Natural killer cell (primary cell): ENCODE results near the gene TANC1. TPM values are rescaled to one million over a fixed set of nuclear protein-coding genes. Genes with fewer than 3 reads are reported as not detected.

ENCODE experiments used
- ATAC-seq, 3 donors: fragments of 150-1000 bp in 2 of 3; fragments of 200-7000 bp in 1 of 3; cut with Tn5 transposase; 1 replicate in 1 of 3; 2 replicates in 2 of 3; pipeline ENCODE4 v1.10.0; 2021; ENCODE audit warnings: mild to moderate bottlenecking in 2 of 3, moderate library complexity in 2 of 3
- DNase-seq, 2 donors: peaks; one replicate each; pipeline versions ENCODE4 v3.0.0 to v3.0.0-alpha.2; 2013 to 2021; ENCODE audit warnings: mixed read lengths in 1 of 2
- H3K27ac ChIP-seq: one replicate; pipeline ENCODE4 v1.5.1; 2013; ENCODE audit warnings: mild to moderate bottlenecking, low read length
- H3K27me3 ChIP-seq: one replicate; pipeline ENCODE4 v1.6.1; 2013; ENCODE audit warnings: low read length; ENCODE audit not compliant: control insufficient read depth, insufficient read depth
- H3K36me3 ChIP-seq: one replicate; pipeline ENCODE4 v1.6.1; 2013; ENCODE audit warnings: low read length; ENCODE audit not compliant: control insufficient read depth, insufficient read depth
- H3K4me1 ChIP-seq: one replicate; pipeline ENCODE4 v1.6.1; 2013; ENCODE audit warnings: low read length; ENCODE audit not compliant: control insufficient read depth, insufficient read depth
- H3K4me3 ChIP-seq: one replicate; pipeline ENCODE4 v1.5.1; 2013; ENCODE audit warnings: low read length
- H3K9me3 ChIP-seq: one replicate; pipeline ENCODE4 v1.6.1; 2013; ENCODE audit warnings: low read length; ENCODE audit not compliant: control insufficient read depth, insufficient read depth
- H3K27ac Mint-ChIP-seq, 2 donors: one replicate each; pipeline ENCODE4 v1.8.0; 2022; ENCODE audit warnings: mild to moderate bottlenecking in 2 of 2, mixed read lengths in 2 of 2, moderate library complexity in 1 of 2
- H3K27me3 Mint-ChIP-seq, 2 donors: one replicate each; pipeline ENCODE4 v1.8.0; 2022; ENCODE audit warnings: low read depth in 2 of 2, mixed read lengths in 2 of 2
- H3K36me3 Mint-ChIP-seq: one replicate; pipeline ENCODE4 v1.8.0; 2022; ENCODE audit warnings: mixed read lengths
- H3K4me1 Mint-ChIP-seq, 2 donors: one replicate each; pipeline ENCODE4 v1.8.0; 2022; ENCODE audit warnings: mixed read lengths in 2 of 2
- H3K4me3 Mint-ChIP-seq: one replicate; pipeline ENCODE4 v1.8.0; 2022; ENCODE audit warnings: mild to moderate bottlenecking, moderate library complexity, mixed read lengths
- H3K9me3 Mint-ChIP-seq, 2 donors: one replicate each; pipeline ENCODE4 v1.8.0; 2022; ENCODE audit warnings: mixed read lengths in 2 of 2
- CTCF ChIP-seq: fragments of 200-600 bp; IDR thresholded peaks from one replicate; pipeline ENCODE4 v1.8.0; 2022; ENCODE audit warnings: antibody characterized with exemption
- WGBS: methylation state at CpG from one replicate; pipeline ENCODE4 v1.1.7; 2013; ENCODE audit warnings: missing lambda C conversion rate; ENCODE audit not compliant: insufficient coverage; 5-methylcytosine and 5-hydroxymethylcytosine counted together
- intact Hi-C: fragments of 100-400 bp; cut with micrococcal nuclease; formaldehyde crosslinking; loops from one replicate; pipeline ENCODE4 v1.14.2; 2022
- total RNA-seq, 4 donors: library from RNA; stranded (reverse); fragments of 120-200 nt in 1 of 4; gene quantifications; one replicate each; pipeline versions ENCODE4 v1.2.3 to v1.2.4, GENCODE V29; 2013 to 2022

TANC1 gene
- total RNA-seq, 3 donors from 2014 or later (not counting 1 experiment from before 2014, with no cell fraction given), result 0.82 to 4.2 (median 1.1) TPM

GRCh38 chr2:159088906-159089305 lies 120.5 kb downstream of the TANC1 start:
- no peak overlapping the region for H3K4me3 Mint-ChIP-seq
- intact Hi-C loops, result no loop called here
- Histone ChIP-seq H3K36me3 (no peaks in the 10 kb centered on the region), H3K27ac (no peak overlapping the region), H3K4me3 (no peak overlapping the region), H3K4me1 (peaks cover 12% of the 10 kb centered on the region), H3K9me3 (no peaks in the 10 kb centered on the region), H3K27me3 (no peaks in the 10 kb centered on the region)
- ATAC-seq, result no peak
- no peaks in the 10 kb centered on the region for H3K36me3 Mint-ChIP-seq
- no peak for DNase-seq
- H3K27me3 Mint-ChIP-seq, result no peaks in the 10 kb centered on the region
- WGBS, result 33% methylated on average over 1 of the region's 1 CpG
- no peak for TF ChIP-seq CTCF
- peaks cover 26 to 48% of the 10 kb centered on the region in 2 donors for H3K4me1 Mint-ChIP-seq
- no peaks in the 10 kb centered on the region for H3K9me3 Mint-ChIP-seq
- no peak overlapping the region for H3K27ac Mint-ChIP-seq

- TF ChIP-seq CTCF, result no peak
- Mint-ChIP-seq H3K27me3 (no peaks in the 10 kb centered on the region), H3K9me3 (no peaks in the 10 kb centered on the region), H3K4me3 (no peak overlapping the region), H3K27ac (no peak overlapping the region), H3K36me3 (no peaks in the 10 kb centered on the region), H3K4me1 (peaks cover 26 to 53% of the 10 kb centered on the region in 2 donors)
- no peaks in the 10 kb centered on the region for H3K9me3 ChIP-seq
- no peak overlapping the region for H3K27ac ChIP-seq
- DNase-seq (no peak), ATAC-seq (no peak)
- intact Hi-C loops, result no loop called here
- H3K27me3 ChIP-seq, result no peaks in the 10 kb centered on the region
- H3K4me3 ChIP-seq, result no peak overlapping the region
- no peaks in the 10 kb centered on the region for H3K36me3 ChIP-seq
- H3K4me1 ChIP-seq, result peaks cover 17% of the 10 kb centered on the region
- WGBS, result 66% methylated on average over 3 of the region's 3 CpGs
Observed at GRCh38 chr2:159089543-159089942, 121.1 kb downstream of the TANC1 start.

GRCh38 chr2:159090514-159091201 lies 122.2 kb downstream of the TANC1 start:
- H3K9me3 ChIP-seq, result no peaks in the 10 kb centered on the region
- 60% methylated on average over 11 of the region's 11 CpGs for WGBS
- H3K36me3 ChIP-seq, result no peaks in the 10 kb centered on the region
- no peak overlapping the region for H3K27ac Mint-ChIP-seq
- H3K27me3 ChIP-seq, result no peaks in the 10 kb centered on the region
- H3K4me1 ChIP-seq, result peaks cover 17% of the 10 kb centered on the region
- DNase-seq (no peak), ATAC-seq (peak in 1 of 3 donors; percentile 24)
- H3K4me3 ChIP-seq, result no peak overlapping the region
- H3K27ac ChIP-seq, result peak overlapping the region; percentile 47
- peak overlapping the region; percentile 14 for H3K4me3 Mint-ChIP-seq
- TF ChIP-seq CTCF, result no peak
- H3K27me3 Mint-ChIP-seq, result no peaks in the 10 kb centered on the region
- H3K4me1 Mint-ChIP-seq, result peaks cover 26 to 53% of the 10 kb centered on the region in 2 donors
- intact Hi-C loops, result no loop called here
- H3K36me3 Mint-ChIP-seq, result peaks cover 2% of the 10 kb centered on the region
- peaks cover 0 to under 1% of the 10 kb centered on the region in 2 donors for H3K9me3 Mint-ChIP-seq

- H3K36me3 Mint-ChIP-seq, result peaks cover 9% of the 10 kb centered on the region
- H3K27me3 Mint-ChIP-seq, result no peaks in the 10 kb centered on the region
- H3K9me3 Mint-ChIP-seq, result peaks cover 0 to 5% of the 10 kb centered on the region in 2 donors
- no peak for ATAC-seq
- Histone ChIP-seq H3K4me1 (peaks cover 17% of the 10 kb centered on the region), H3K9me3 (peaks cover 2% of the 10 kb centered on the region), H3K27me3 (no peaks in the 10 kb centered on the region), H3K27ac (peak overlapping the region; percentile 47), H3K4me3 (no peak overlapping the region), H3K36me3 (no peaks in the 10 kb centered on the region)
- intact Hi-C loops, result no loop called here
- TF ChIP-seq CTCF, result no peak
- H3K27ac Mint-ChIP-seq, result peak overlapping the region in 1 of 2 donors; percentile 46
- peak overlapping the region; percentile 21 for H3K4me3 Mint-ChIP-seq
- no peak for DNase-seq
- 44% methylated on average over 2 of the region's 2 CpGs for WGBS
- peaks cover 26 to 53% of the 10 kb centered on the region in 2 donors for H3K4me1 Mint-ChIP-seq
Observed at GRCh38 chr2:159091381-159091780, 122.9 kb downstream of the TANC1 start.
